Prostate gland (tissue), 2 donors: ENCODE measurements around the gene GCNA. TPM values are rescaled to one million over a fixed set of nuclear protein-coding genes. Genes with fewer than 3 reads are reported as not detected.
"Not testable (repeated sequence)": the region's sequence is repeated elsewhere in the genome, so short reads cannot be mapped to it uniquely, and the experiment has no call there.

Experiments used
- DNase-seq: peaks from one replicate; pipeline ENCODE4 v3.0.0-alpha.2; 2019; ENCODE audit warnings: low spot score
- H3K27ac ChIP-seq, 2 donors: fragments of 200-600 bp; sonication (generic); 2 replicates each; pipeline ENCODE4 v1.5.1; 2017 to 2019
- H3K27me3 ChIP-seq: fragments of 200-600 bp; sonication (generic); replicated peaks from 2 replicates; pipeline ENCODE4 v1.5.1; 2019; ENCODE audit not compliant: insufficient read depth
- H3K36me3 ChIP-seq, 2 donors: fragments of 200-600 bp; sonication (generic); 1 replicate in 1 of 2; 2 replicates in 1 of 2; pipeline versions ENCODE4 v1.5.1 to v1.8.1; 2017 to 2019
- H3K4me1 ChIP-seq: fragments of 200-600 bp; sonication (generic); replicated peaks from 2 replicates; pipeline ENCODE4 v1.5.1; 2019
- H3K4me3 ChIP-seq, 2 donors: fragments of 200-600 bp; sonication (generic); 2 replicates each; pipeline ENCODE4 v1.5.1; 2017 to 2019
- H3K9me3 ChIP-seq: fragments of 200-600 bp; sonication (generic); 2 replicates; pipeline ENCODE4 v1.5.1; 2017
- POLR2A ChIP-seq: fragments of 450-650 bp; IDR thresholded peaks from one replicate; pipeline ENCODE4 v1.6.1; 2016; ENCODE audit warnings: antibody characterized with exemption, mild to moderate bottlenecking
- POLR2AphosphoS5 ChIP-seq: sonication (generic); formaldehyde crosslinking; IDR thresholded peaks from one replicate; pipeline ENCODE4 v1.6.1; 2017; ENCODE audit warnings: antibody characterized with exemption
- WGBS: methylation state at CpG from one replicate; pipeline ENCODE4 v1.1.5; 2018; 5-methylcytosine and 5-hydroxymethylcytosine counted together
- intact Hi-C: fragments of 100-400 bp; cut with DNase I; formaldehyde crosslinking; loops from one replicate; pipeline ENCODE4 v1.14.2; 2022
- total RNA-seq, 2 donors: library from RNA; depleted of rRNA; stranded (reverse); fragments of >200 nt; gene quantifications; one replicate each; pipeline ENCODE4 v1.1.0, GENCODE V29; 2016
- TF ChIP-seq, protein P1 (sequence below), 4 experiments: fragments of 200-600 bp in 2 of 4; fragments of 450-650 bp in 2 of 4; sonication (generic) in 2 of 4; IDR thresholded peaks; 1 replicate in 3 of 4; 2 replicates in 1 of 4; pipeline ENCODE4 v1.5.1; 2016 to 2019; ENCODE audit warnings: antibody characterized with exemption in 4 of 4, mild to moderate bottlenecking in 2 of 4, moderate library complexity in 2 of 4

GCNA gene
- total RNA-seq, 2 donors from 2014 or later = 1.4 to 18.0 TPM

DNA sequence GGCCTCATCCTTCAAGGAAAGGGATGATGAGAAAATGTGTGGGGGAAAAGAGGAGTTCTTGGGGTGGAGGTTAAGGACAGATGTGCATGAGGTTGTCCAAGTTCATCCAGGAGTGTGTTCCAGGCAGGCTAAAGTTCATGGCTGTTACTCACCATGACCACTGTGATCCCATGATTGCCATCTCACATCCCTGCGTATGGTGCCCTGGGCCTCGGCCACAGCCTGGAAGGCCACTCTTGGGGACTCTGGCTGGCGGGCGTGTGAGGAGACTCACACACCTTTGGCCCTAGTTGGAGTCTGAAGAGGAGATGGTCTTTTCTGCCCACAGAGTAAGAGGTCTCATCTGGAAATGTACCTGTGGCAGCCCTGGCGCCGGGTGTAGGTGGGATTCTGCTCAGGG is 81.7 kb downstream of the GCNA start:
- no CpG with 5 or more reads among the region's 6 CpGs for WGBS

DNA sequence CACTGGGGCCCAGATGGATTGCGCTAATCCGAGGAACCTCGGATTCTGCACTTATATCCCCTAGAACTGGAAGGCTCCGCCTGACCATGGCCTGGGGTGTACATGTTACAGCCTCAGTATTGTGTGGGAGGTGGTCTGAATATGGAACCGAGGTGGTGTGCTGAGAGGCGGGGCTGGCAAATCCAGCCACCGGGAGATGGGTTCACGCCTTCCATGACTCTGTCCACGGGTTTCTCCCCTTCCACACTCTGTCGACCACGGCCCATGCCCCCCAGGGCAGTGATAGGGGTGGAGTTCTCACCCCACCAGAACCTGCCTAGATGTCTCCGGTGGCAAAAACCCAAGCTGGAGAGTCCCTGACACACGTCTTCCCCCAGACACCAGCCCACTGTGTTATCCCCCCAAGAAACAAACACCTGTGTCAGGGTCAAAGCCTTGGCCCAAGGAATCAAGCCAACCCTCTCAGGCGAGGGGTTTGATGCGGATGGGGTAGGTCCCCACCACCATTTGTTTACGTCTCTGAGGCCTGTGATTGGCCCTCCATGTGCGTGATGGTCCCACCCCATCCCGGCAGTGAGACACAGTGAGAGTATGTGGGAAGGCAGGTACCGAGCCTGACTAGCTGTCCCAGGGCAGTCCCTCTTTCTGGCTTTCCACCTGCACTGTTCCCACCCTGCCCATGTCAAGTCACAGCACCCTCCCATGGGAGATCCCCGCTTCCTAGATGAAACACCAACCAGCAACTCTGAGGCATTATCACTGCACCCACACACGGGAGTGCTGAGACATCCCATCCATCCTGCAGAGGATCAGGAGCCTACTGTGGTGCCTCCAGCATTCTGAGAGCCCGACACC is 82.6 kb downstream of the GCNA start:
- TF ChIP-seq POLR2A = no peak
- no peak for TF ChIP-seq POLR2AphosphoS5
- TF ChIP-seq, protein P1, sequence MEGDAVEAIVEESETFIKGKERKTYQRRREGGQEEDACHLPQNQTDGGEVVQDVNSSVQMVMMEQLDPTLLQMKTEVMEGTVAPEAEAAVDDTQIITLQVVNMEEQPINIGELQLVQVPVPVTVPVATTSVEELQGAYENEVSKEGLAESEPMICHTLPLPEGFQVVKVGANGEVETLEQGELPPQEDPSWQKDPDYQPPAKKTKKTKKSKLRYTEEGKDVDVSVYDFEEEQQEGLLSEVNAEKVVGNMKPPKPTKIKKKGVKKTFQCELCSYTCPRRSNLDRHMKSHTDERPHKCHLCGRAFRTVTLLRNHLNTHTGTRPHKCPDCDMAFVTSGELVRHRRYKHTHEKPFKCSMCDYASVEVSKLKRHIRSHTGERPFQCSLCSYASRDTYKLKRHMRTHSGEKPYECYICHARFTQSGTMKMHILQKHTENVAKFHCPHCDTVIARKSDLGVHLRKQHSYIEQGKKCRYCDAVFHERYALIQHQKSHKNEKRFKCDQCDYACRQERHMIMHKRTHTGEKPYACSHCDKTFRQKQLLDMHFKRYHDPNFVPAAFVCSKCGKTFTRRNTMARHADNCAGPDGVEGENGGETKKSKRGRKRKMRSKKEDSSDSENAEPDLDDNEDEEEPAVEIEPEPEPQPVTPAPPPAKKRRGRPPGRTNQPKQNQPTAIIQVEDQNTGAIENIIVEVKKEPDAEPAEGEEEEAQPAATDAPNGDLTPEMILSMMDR (IDR thresholded peaks at IDR 0.05) = no peak
- intact Hi-C loops = no loop called here
- no peaks in the 10 kb centered on the region for H3K27me3 ChIP-seq
- WGBS = 92% methylated on average over 16 of the region's 22 CpGs
- H3K36me3 ChIP-seq = no peaks in the 10 kb centered on the region
- no peaks in the 10 kb centered on the region for H3K9me3 ChIP-seq
- no peak overlapping the region for H3K4me3 ChIP-seq
- H3K4me1 ChIP-seq = no peaks in the 10 kb centered on the region
- DNase-seq = no peak
- H3K27ac ChIP-seq = no peak overlapping the region

More for the DNA sequence above, 81.7 kb downstream of the GCNA start:
- no peak overlapping the region for H3K27ac ChIP-seq
- H3K4me1 ChIP-seq = no peaks in the 10 kb centered on the region
- no peak for DNase-seq
- intact Hi-C loops = no loop called here
- no peaks in the 10 kb centered on the region for H3K36me3 ChIP-seq
- no peaks in the 10 kb centered on the region for H3K9me3 ChIP-seq
- H3K27me3 ChIP-seq = no peaks in the 10 kb centered on the region
- TF ChIP-seq, protein P1 (IDR thresholded peaks at IDR 0.05) = no peak
- TF ChIP-seq POLR2AphosphoS5 (no peak), POLR2A (no peak)
- no peak overlapping the region for H3K4me3 ChIP-seq

DNA sequence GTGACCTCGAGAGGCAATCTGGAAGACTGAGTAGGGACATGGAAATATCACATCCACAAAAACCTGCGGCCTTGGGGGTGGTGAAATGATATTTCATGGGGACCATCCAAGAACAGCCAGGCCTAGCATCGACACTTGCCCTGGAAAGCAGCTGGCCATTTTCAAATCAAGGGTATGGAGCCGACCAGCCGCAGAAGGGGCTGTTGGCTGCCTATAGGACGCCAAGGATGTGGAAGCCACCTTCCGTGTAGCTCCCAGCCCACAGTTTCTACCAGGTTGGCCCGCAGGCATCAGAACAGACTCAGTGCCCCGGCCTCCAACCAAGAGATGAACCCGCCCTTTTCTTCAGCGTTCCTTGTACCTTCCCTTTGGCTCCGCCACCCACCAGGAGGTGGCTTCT is 83.7 kb downstream of the GCNA start:
- no peaks in the 10 kb centered on the region for H3K27me3 ChIP-seq
- H3K36me3 ChIP-seq = no peaks in the 10 kb centered on the region
- no peak for DNase-seq
- 96% methylated on average over 9 of the region's 12 CpGs for WGBS
- H3K27ac ChIP-seq = no peak overlapping the region
- intact Hi-C loops = no loop called here
- no peaks in the 10 kb centered on the region for H3K9me3 ChIP-seq
- no peak overlapping the region for H3K4me3 ChIP-seq
- H3K4me1 ChIP-seq = no peaks in the 10 kb centered on the region
- TF ChIP-seq, protein P1 (IDR thresholded peaks at IDR 0.05) = no peak
- TF ChIP-seq POLR2AphosphoS5 (no peak), POLR2A (no peak)

DNA sequence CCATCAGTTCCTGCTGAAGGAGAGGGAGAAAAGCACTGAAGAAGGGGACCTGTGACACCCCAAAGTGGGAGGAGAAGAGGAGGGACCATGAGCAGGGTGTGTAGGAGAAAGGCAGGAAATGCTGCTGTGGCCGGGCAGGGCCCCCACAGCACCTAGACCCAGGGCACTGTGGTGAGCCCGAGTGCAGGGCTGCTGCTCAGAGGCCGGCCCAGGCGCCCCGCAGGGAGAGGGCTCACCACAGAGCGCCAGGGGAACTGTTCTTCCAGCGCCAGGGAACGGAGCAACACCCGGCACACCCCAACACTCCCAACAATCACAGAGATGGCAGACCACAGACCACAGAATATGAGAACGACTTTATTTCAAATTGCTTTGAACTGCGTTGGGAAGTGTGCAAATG is 84.4 kb downstream of the GCNA start:
- DNase-seq, intact Hi-C loops: not testable (repeated sequence)
- 89% methylated on average over 5 of the region's 11 CpGs for WGBS

More for the DNA sequence above, 84.4 kb downstream of the GCNA start:
- not testable (repeated sequence) for H3K36me3 ChIP-seq, H3K4me3 ChIP-seq, H3K27me3 ChIP-seq, H3K9me3 ChIP-seq, H3K27ac ChIP-seq, H3K4me1 ChIP-seq

Other genes with a start within 250 kb of the GCNA start
- gene TAF1, start 212.1 kb upstream of the GCNA start, total RNA-seq = 10 to 100 TPM; 27.1 to 67.9 TPM
- 100 to 1,000 TPM in 1 of 2 donors, 10 to 100 TPM in 1; 68.0 to 126 TPM for gene OGT, start 45.3 kb upstream of the GCNA start, total RNA-seq
- gene CXCR3, start 40.1 kb downstream of the GCNA start, total RNA-seq = 1 to 10 TPM in 1 of 2 donors, not detected in 1; 1.1 TPM
- gene CXorf49, start 139.8 kb downstream of the GCNA start, total RNA-seq = 1 to 10 TPM in 1 of 2 donors, not detected in 1; 5.1 TPM
- gene CXorf49B, start 184.9 kb downstream of the GCNA start, total RNA-seq = 1 to 10 TPM in 1 of 2 donors, not detected in 1; 5.1 TPM